MG63 (cell line): ENCODE data around the gene SMARCAL1. TPM values are rescaled to one million over a fixed set of nuclear protein-coding genes. Genes with fewer than 3 reads are reported as not detected.
A peak's percentile ranks its signal among the peaks of the same experiment; 100 is the strongest.
"Not testable (repeated sequence)": the region's sequence is repeated elsewhere in the genome, so short reads cannot be mapped to it uniquely, and the experiment has no call there.

ENCODE experiments used
- DNase-seq: peaks from one replicate; pipeline ENCODE4 v3.0.0-alpha.2; 2020
- H3K27me3 ChIP-seq: fragments of 250-450 bp; sonication (Bioruptor Pico); 2 replicates; pipeline ENCODE4 v1.5.1; 2020; ENCODE audit warnings: mild to moderate bottlenecking, moderate library complexity
- H3K36me3 ChIP-seq: fragments of 250-450 bp; sonication (Bioruptor Pico); 2 replicates; pipeline ENCODE4 v1.5.1; 2020; ENCODE audit warnings: mild to moderate bottlenecking, moderate library complexity
- H3K4me3 ChIP-seq: fragments of 250-450 bp; sonication (Bioruptor Pico); 2 replicates; pipeline ENCODE4 v1.5.1; 2020; ENCODE audit warnings: mild to moderate bottlenecking, moderate library complexity
- H3K9me3 ChIP-seq: fragments of 250-450 bp; sonication (Bioruptor Pico); 2 replicates; pipeline ENCODE4 v1.5.1; 2020; ENCODE audit warnings: mild to moderate bottlenecking, moderate library complexity
- total RNA-seq: library from RNA; depleted of rRNA; stranded (reverse); fragments of >200 nt; shearing (Covaris generic); gene quantifications from 2 replicates; pipeline ENCODE4 v1.2.3, GENCODE V29; 2014; ENCODE audit warnings: low replicate concordance

Gene SMARCAL1
- total RNA-seq, 1 experiment from 2014 or later: 11.0 TPM

GRCh38 chr2:216499641-216500218 is 87.4 kb downstream of the SMARCAL1 start:
- H3K9me3 ChIP-seq: no peaks in the 10 kb centered on the region; the same call in 1 of the 2 replicates
- H3K27me3 ChIP-seq: no peaks in the 10 kb centered on the region
- peaks cover 61% of the 10 kb centered on the region for H3K36me3 ChIP-seq
- peak overlapping the region; percentile 73 for H3K4me3 ChIP-seq
- DNase-seq: peak; percentile 26

GRCh38 chr2:216500572-216500971 is 88.3 kb downstream of the SMARCAL1 start:
- no peak for DNase-seq
- Histone ChIP-seq H3K27me3 (no peaks in the 10 kb centered on the region), H3K9me3 (no peaks in the 10 kb centered on the region; the same call in 1 of the 2 replicates), H3K4me3 (peak overlapping the region; percentile 73), H3K36me3 (peaks cover 70% of the 10 kb centered on the region)

DNA sequence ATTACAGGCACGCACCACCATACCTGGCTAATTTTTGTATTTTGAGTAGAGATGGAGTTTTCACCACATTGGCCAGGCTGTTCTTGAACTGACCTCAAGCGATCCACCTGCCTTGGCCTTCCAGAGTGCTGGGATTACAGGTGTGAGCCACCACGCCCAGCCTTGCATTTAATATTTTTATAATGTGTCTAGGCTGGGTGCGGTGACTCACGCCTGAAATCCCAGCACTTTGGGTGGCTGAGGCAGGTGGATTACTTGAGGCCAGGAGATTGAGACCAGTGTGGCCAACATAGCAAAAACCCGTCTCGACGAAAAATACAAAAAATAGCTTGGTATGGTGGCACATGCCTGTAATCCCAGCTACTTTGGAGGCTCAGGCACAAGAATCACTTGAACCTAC is 89.6 kb downstream of the SMARCAL1 start:
- Histone ChIP-seq H3K9me3 (no peaks in the 10 kb centered on the region; the same call in 1 of the 2 replicates), H3K4me3 (peak overlapping the region; percentile 73), H3K27me3 (no peaks in the 10 kb centered on the region), H3K36me3 (peaks cover 81% of the 10 kb centered on the region)
- no peak for DNase-seq

GRCh38 chr2:216502381-216503158 is 90.3 kb downstream of the SMARCAL1 start:
- Histone ChIP-seq H3K4me3 (no peak overlapping the region), H3K27me3 (no peaks in the 10 kb centered on the region; the same call in 1 of the 2 replicates), H3K9me3 (no peaks in the 10 kb centered on the region; the same call in 1 of the 2 replicates), H3K36me3 (peaks cover 81% of the 10 kb centered on the region)
- no peak for DNase-seq

DNA sequence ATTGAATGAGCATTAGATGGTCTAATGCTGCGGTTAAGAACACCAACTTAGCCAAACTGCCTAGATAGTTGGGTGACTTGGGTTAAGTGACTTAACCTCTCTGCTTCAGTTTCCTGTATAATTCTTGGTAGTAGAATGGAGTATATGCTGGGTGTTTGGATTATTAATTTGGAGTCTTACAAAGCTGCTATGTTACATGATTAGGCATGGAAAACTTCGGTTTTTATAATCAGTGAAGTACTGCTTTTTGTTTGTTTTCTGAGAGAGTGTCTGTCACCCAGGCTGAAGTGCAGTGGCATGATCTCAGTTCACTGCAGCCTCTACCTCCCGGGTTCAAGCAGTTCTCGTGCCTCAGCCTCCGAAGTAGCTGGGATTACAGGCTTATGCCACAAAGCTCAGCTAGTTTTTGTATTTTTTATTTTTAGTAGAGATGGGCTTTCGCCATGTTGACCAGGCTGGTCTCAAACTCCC is 90.9 kb downstream of the SMARCAL1 start:
- no peak overlapping the region for H3K4me3 ChIP-seq
- no peaks in the 10 kb centered on the region; the same call in 1 of the 2 replicates for H3K9me3 ChIP-seq
- no peak for DNase-seq
- peaks cover 81% of the 10 kb centered on the region for H3K36me3 ChIP-seq
- no peaks in the 10 kb centered on the region; the same call in 1 of the 2 replicates for H3K27me3 ChIP-seq

- no peak for DNase-seq
- H3K36me3 ChIP-seq: peaks cover 85% of the 10 kb centered on the region
- H3K27me3 ChIP-seq: no peaks in the 10 kb centered on the region; the same call in 1 of the 2 replicates
- H3K4me3 ChIP-seq: no peak overlapping the region
- no peaks in the 10 kb centered on the region; the same call in 1 of the 2 replicates for H3K9me3 ChIP-seq
These were observed 91.6 kb downstream of the SMARCAL1 start for GRCh38 chr2:216503697-216504375.

GRCh38 chr2:216504376-216504762 is 92.1 kb downstream of the SMARCAL1 start:
- Histone ChIP-seq H3K4me3 (no peak overlapping the region), H3K27me3 (no peaks in the 10 kb centered on the region; the same call in 1 of the 2 replicates), H3K9me3 (no peaks in the 10 kb centered on the region; the same call in 1 of the 2 replicates), H3K36me3 (peaks cover 83% of the 10 kb centered on the region)
- no peak for DNase-seq

DNA sequence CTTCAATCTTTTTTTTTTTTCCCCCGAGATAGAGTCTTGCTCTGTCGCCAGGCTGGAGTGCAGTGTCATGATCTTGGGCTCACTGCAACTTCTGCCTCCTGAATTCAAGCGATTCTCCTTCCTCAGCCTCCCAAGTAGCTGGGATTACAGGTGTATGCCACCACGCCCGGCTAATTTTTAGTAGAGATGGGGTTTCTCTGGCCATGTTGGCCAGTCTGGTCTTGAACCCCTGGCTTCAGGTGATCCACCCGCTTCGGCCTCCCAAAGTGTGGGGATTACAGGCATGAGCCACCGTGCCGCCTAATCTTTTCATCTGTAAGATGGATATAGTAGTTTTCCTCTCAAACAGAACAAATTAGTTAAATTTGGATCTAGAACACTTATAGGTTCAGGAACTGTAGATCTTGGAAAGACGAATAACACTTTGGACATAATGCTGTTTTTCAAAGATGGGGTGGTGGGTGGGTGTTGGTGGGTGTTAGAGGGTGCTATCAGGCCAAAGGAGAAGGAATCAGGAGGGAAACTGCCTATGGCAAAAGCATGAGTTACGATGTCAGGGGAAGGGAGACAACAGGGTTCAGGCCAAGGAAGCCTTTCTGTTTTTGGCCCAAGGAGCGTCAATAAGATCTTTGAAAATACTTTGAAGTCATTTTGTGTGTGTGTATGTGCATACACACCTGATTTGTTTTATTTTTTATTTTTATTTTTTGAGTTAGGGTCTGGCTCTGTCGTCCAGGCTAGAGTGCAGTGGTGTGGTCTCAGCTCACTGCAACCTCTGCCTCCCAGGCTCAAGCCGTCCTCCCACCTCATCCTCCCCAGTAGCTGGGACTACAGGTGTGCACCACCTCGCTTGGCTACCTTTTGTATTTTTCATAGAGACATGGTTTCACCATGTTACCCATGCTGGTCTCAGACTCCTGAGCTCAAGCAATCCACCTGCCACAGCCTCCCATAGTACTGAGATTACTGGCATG is 93.1 kb downstream of the SMARCAL1 start:
- Histone ChIP-seq H3K27me3 (no peaks in the 10 kb centered on the region; the same call in 1 of the 2 replicates), H3K9me3 (no peaks in the 10 kb centered on the region; the same call in 1 of the 2 replicates), H3K36me3 (peaks cover 76% of the 10 kb centered on the region), H3K4me3 (no peak overlapping the region)
- no peak for DNase-seq

DNA sequence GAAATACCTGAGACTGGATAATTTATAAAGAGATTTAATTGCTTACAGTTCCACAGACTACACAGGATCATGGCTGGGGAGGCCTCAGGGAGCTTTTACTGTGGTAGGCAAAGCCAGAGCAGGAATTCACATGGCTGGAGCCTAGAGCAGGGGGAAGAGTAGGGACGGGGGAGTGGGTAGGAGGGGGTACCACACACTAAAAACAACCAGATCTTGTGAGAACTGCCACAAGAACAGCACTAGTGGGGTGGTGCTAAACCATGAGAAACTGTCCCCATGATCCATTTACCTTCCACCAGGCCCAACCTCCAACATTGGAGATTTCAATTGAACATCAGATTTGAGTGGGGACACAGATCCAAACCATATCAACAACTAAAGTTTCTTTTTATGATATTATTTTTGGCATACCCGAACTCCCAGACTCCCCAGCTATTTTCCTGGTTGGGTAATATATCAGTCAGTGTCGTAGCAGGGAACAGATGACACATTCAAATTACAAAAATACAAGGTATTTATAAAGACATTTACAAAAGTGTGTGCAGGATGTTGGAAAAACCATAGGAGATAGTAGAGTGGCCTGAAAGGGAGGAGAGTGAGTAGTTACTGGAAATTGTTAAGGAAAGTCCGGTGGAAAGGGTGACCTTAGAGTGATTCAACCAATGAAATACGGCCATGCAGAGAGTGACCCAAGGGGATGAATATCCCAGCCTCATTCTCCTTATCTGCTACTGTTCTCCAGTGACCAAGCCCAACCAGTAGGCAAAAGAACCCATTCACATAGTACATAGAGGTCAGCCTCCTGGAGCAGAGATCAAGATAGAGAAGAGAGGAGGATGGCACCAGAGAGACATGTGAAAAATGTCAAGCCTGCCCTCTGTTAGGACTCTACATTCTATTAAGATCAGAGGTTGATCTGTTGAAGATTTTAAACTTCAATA is 95.2 kb downstream of the SMARCAL1 start:
- Histone ChIP-seq H3K4me3 (no peak overlapping the region), H3K9me3 (no peaks in the 10 kb centered on the region; the same call in 1 of the 2 replicates), H3K27me3 (no peaks in the 10 kb centered on the region; the same call in 1 of the 2 replicates), H3K36me3 (peaks cover 55% of the 10 kb centered on the region)
- DNase-seq: no peak

GRCh38 chr2:216508229-216508628 is 95.9 kb downstream of the SMARCAL1 start:
- no peak for DNase-seq
- peaks cover 48% of the 10 kb centered on the region for H3K36me3 ChIP-seq
- no peaks in the 10 kb centered on the region; the same call in 1 of the 2 replicates for H3K9me3 ChIP-seq
- no peak overlapping the region for H3K4me3 ChIP-seq
- no peaks in the 10 kb centered on the region; the same call in 1 of the 2 replicates for H3K27me3 ChIP-seq

DNA sequence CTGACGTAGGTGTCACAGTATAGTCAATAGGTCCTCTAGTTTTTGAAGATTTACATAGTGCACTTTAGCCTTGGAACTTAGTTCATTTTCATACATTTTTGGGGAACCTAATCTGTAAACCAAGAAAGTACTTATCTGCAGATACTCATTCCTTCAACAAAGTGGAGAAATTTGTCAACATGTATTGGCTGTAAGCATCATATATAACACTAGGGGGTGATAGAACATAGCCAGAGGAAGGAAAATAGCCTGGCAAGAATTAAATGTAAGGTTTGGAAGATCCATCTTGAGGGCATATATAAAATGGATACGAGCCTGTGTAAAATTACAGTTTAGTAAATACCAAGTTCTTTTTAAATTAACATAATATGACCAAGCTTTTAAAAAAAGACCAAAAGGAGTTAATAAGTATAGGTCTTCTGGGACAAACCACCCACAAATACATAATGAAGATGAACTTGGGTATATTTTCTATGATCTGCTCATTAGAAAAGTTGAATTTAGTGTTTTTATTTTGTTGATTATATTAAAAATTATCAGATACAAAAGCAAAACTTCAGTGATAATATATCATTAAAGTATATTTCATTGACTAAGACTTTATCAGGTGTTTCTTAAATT is 104.6 kb downstream of the SMARCAL1 start:
- no peaks in the 10 kb centered on the region for H3K9me3 ChIP-seq

GRCh38 chr2:216517447-216518225 is 105.4 kb downstream of the SMARCAL1 start:
- peaks cover 28% of the 10 kb centered on the region for H3K36me3 ChIP-seq
- no peaks in the 10 kb centered on the region for H3K27me3 ChIP-seq
- H3K4me3 ChIP-seq: no peak overlapping the region
- no peaks in the 10 kb centered on the region for H3K9me3 ChIP-seq
- no peak for DNase-seq

More for the DNA sequence above, 104.6 kb downstream of the SMARCAL1 start:
- H3K4me3 ChIP-seq: no peak overlapping the region
- DNase-seq: no peak
- peaks cover 24% of the 10 kb centered on the region for H3K36me3 ChIP-seq
- H3K27me3 ChIP-seq: no peaks in the 10 kb centered on the region

- H3K9me3 ChIP-seq, DNase-seq, H3K4me3 ChIP-seq, H3K27me3 ChIP-seq: not testable (repeated sequence)
- H3K36me3 ChIP-seq: peaks cover 28% of the 10 kb centered on the region
These were observed 106.4 kb downstream of the SMARCAL1 start for GRCh38 chr2:216518566-216519119.
